Nephron (organoid): ENCODE measurements around the gene CPHXL.

ENCODE experiments used
- H3K27ac Mint-ChIP-seq, 3 experiments: 2 replicates each; pipeline ENCODE4 v1.8.0; 2020; ENCODE audit warnings: mixed read lengths in 3 of 3, mild to moderate bottlenecking in 2 of 3, moderate library complexity in 1 of 3
- H3K27me3 Mint-ChIP-seq: 2 replicates; pipeline ENCODE4 v1.8.0; 2021; ENCODE audit warnings: low read depth, mild to moderate bottlenecking, moderate library complexity, mixed read lengths
- H3K36me3 Mint-ChIP-seq: 2 replicates; pipeline ENCODE4 v1.8.0; 2020; ENCODE audit warnings: low read depth, mixed read lengths
- H3K4me1 Mint-ChIP-seq: 2 replicates; pipeline ENCODE4 v1.8.0; 2020; ENCODE audit warnings: mixed read lengths
- H3K4me3 Mint-ChIP-seq, 3 experiments: 2 replicates each; pipeline ENCODE4 v1.8.0; 2020; ENCODE audit warnings: mild to moderate bottlenecking in 3 of 3, mixed read lengths in 3 of 3, moderate library complexity in 2 of 3
- H3K9me3 Mint-ChIP-seq: 2 replicates; pipeline ENCODE4 v1.8.0; 2020; ENCODE audit warnings: mixed read lengths
- TF ChIP-seq, protein P1 (sequence below), 3 experiments: fragments of 200-600 bp; sonication (generic); IDR thresholded peaks; one replicate each; pipeline ENCODE4 v1.5.0; 2021; ENCODE audit warnings: antibody characterized with exemption in 3 of 3; ENCODE audit not compliant: unreplicated experiment in 3 of 3

CPHXL gene

DNA sequence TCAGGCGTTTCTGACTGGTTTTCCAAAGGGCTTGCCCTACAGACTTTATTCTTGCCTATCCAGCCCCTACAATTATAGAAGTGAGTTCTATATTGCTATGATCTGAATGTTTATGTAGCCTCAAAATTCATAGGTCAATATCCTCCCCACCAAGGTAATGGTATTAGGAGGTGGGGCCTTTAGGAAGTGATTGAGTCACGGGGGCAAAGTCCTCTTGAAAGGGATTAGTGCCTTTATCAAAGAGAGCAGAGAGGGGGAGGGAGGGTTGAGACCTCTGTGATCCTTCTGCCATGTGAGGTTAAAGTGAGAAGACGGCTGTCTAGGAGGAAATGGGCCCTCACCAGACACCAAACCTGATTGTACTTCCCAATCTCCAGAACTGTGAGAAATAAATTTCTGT, 931 bp upstream of the CPHXL start:
- Mint-ChIP-seq H3K36me3 (no peaks in the 10 kb centered on the region), H3K27me3 (no peaks in the 10 kb centered on the region), H3K27ac (no peak overlapping the region), H3K4me1 (no peaks in the 10 kb centered on the region), H3K4me3 (no peak overlapping the region), H3K9me3 (peaks cover 5% of the 10 kb centered on the region)
- TF ChIP-seq, protein P1, sequence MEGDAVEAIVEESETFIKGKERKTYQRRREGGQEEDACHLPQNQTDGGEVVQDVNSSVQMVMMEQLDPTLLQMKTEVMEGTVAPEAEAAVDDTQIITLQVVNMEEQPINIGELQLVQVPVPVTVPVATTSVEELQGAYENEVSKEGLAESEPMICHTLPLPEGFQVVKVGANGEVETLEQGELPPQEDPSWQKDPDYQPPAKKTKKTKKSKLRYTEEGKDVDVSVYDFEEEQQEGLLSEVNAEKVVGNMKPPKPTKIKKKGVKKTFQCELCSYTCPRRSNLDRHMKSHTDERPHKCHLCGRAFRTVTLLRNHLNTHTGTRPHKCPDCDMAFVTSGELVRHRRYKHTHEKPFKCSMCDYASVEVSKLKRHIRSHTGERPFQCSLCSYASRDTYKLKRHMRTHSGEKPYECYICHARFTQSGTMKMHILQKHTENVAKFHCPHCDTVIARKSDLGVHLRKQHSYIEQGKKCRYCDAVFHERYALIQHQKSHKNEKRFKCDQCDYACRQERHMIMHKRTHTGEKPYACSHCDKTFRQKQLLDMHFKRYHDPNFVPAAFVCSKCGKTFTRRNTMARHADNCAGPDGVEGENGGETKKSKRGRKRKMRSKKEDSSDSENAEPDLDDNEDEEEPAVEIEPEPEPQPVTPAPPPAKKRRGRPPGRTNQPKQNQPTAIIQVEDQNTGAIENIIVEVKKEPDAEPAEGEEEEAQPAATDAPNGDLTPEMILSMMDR (IDR thresholded peaks at IDR 0.05; ENCODE audit: unreplicated experiment in 3 of 3), result no peak

DNA sequence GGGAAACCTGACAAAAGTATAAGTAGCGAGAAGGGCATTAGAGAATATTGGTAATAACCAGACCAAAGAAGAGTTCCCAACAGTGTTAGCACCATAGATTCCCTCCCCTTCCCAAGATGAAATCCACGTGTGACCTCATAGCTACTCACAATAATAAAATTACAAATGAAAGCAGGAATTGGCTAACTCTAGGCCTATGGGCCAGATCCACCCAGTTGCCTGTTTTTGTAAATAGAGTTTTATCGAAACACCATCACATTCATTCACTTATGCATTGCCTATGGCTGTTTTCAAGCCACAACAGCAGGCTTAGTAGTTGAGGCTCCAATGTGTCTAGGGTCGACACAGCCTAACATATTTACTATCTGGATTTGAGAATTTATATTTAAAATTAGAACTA, 7.8 kb downstream of the CPHXL start:
- H3K9me3 Mint-ChIP-seq, result peaks cover 33% of the 10 kb centered on the region
- H3K4me3 Mint-ChIP-seq, result no peak overlapping the region
- no peaks in the 10 kb centered on the region for H3K4me1 Mint-ChIP-seq
- TF ChIP-seq, protein P1 (IDR thresholded peaks at IDR 0.05; ENCODE audit: unreplicated experiment in 3 of 3), result no peak
- peaks cover 3% of the 10 kb centered on the region for H3K27me3 Mint-ChIP-seq
- H3K36me3 Mint-ChIP-seq, result peaks cover 4% of the 10 kb centered on the region
- H3K27ac Mint-ChIP-seq, result no peak overlapping the region

GRCh38 chr16:75714661-75715060, 11.6 kb downstream of the CPHXL start:
- Mint-ChIP-seq H3K27me3 (peaks cover 4% of the 10 kb centered on the region), H3K4me1 (no peaks in the 10 kb centered on the region), H3K27ac (no peak overlapping the region), H3K36me3 (peaks cover 7% of the 10 kb centered on the region), H3K9me3 (peaks cover 35% of the 10 kb centered on the region), H3K4me3 (no peak overlapping the region)
- TF ChIP-seq, protein P1 (IDR thresholded peaks at IDR 0.05; ENCODE audit: unreplicated experiment in 3 of 3), result no peak

DNA sequence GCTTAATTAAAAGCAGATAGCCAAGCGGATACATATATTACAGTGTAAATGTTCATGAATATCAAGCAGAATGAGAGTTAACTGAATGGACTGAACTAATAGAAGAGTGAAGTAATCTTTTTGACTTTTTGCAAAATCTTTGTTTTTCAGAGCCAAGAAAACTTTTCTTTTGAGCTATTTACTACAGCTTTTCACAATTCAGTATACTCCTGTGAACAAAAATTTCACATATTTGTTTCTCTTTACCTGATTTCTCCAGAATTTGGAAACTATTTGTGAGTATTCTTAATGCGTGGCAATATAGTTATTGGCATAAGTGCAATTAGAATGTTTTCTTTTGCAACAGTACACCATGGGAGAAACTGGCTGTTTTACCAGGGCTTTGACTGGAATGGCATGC, 15.9 kb downstream of the CPHXL start:
- peaks cover 31% of the 10 kb centered on the region for H3K9me3 Mint-ChIP-seq
- peaks cover 3% of the 10 kb centered on the region for H3K36me3 Mint-ChIP-seq
- no peaks in the 10 kb centered on the region for H3K4me1 Mint-ChIP-seq
- H3K27ac Mint-ChIP-seq, result no peak overlapping the region
- H3K4me3 Mint-ChIP-seq, result no peak overlapping the region
- peaks cover 4% of the 10 kb centered on the region for H3K27me3 Mint-ChIP-seq
- TF ChIP-seq, protein P1 (IDR thresholded peaks at IDR 0.05; ENCODE audit: unreplicated experiment in 3 of 3), result no peak

GRCh38 chr16:75703306-75703705, 23.0 kb downstream of the CPHXL start:
- H3K27ac Mint-ChIP-seq, result no peak overlapping the region
- H3K4me3 Mint-ChIP-seq, result no peak overlapping the region
- TF ChIP-seq, protein P1 (IDR thresholded peaks at IDR 0.05; ENCODE audit: unreplicated experiment in 3 of 3), result no peak

DNA sequence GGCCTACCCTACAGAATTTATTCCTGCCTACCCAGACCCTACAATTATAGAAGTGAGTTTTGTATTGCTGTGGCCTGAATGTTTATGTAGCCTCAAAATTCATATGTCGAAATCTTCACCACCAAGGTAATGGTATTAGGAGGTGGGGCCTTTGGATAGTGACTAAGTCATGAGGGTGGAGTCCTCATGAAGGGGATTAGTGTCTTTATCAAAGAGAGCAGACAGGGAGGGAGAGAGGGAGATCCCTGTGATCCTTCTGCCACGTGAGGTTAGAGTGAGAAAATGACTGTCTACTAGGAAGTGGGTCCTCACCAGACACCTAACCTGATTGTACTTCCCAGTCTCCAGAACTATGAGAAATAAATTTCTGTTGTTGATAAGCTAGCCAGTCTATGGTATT, 24.0 kb downstream of the CPHXL start:
- H3K4me3 Mint-ChIP-seq, result no peak overlapping the region
- TF ChIP-seq, protein P1 (IDR thresholded peaks at IDR 0.05; ENCODE audit: unreplicated experiment in 3 of 3), result no peak
- H3K27ac Mint-ChIP-seq, result no peak overlapping the region
- no peaks in the 10 kb centered on the region for H3K4me1 Mint-ChIP-seq
- H3K27me3 Mint-ChIP-seq, result no peaks in the 10 kb centered on the region
- no peaks in the 10 kb centered on the region for H3K36me3 Mint-ChIP-seq
- peaks cover 6% of the 10 kb centered on the region for H3K9me3 Mint-ChIP-seq

More at GRCh38 chr16:75703306-75703705, 23.0 kb downstream of the CPHXL start:
- no peaks in the 10 kb centered on the region for H3K27me3 Mint-ChIP-seq
- H3K4me1 Mint-ChIP-seq, result no peaks in the 10 kb centered on the region
- no peaks in the 10 kb centered on the region for H3K36me3 Mint-ChIP-seq
- peaks cover 8% of the 10 kb centered on the region for H3K9me3 Mint-ChIP-seq
